ENCODE results near the gene BRI3BP.

DNA sequence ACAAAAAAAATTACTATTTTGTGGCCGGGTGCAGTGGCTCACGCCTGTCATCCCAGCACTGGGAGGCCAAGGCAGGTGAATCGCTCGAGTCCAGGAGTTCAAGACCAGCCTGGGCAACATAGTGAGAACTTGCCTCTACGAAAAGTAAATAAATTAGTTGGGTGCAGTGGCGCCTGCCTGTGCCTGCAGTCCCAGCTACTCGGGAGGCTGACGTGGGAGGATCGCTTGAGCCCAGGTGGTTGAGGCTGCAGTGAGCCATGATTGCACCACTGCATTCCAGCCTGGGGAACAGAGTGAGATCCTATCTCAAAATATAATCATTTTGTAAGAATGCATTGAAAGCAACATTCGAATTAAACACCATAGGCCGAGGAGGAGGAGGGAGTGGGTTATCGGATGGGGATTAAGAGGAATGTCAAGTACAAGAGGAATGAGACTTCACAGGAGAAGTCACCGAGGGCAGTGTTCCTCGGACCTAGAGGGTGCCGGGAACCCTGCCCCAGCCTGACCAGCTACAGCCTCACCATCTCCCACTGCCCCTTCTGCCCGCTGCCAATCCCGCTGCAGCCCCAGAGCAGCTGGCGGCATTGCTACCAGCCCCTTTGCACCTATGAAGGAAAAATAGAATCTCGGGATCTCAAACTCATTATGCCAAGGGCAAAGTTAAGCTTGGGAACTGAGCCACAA lies 39.2 kb downstream of the BRI3BP start:
- TF ChIP-seq, protein P1, sequence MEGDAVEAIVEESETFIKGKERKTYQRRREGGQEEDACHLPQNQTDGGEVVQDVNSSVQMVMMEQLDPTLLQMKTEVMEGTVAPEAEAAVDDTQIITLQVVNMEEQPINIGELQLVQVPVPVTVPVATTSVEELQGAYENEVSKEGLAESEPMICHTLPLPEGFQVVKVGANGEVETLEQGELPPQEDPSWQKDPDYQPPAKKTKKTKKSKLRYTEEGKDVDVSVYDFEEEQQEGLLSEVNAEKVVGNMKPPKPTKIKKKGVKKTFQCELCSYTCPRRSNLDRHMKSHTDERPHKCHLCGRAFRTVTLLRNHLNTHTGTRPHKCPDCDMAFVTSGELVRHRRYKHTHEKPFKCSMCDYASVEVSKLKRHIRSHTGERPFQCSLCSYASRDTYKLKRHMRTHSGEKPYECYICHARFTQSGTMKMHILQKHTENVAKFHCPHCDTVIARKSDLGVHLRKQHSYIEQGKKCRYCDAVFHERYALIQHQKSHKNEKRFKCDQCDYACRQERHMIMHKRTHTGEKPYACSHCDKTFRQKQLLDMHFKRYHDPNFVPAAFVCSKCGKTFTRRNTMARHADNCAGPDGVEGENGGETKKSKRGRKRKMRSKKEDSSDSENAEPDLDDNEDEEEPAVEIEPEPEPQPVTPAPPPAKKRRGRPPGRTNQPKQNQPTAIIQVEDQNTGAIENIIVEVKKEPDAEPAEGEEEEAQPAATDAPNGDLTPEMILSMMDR (IDR thresholded peaks at IDR 0.05) = no peak
- TF ChIP-seq POLR2A (IDR thresholded peaks at IDR 0.05) = no peak

Data from lower leg skin (tissue), 3 donors.